ENCODE results near the gene IL17F. TPM values are rescaled to one million over a fixed set of nuclear protein-coding genes. Genes with fewer than 3 reads are reported as not detected.

The IL17F gene
- polyA plus RNA-seq, 1 donor (not counting 4 experiments of a cell fraction or from before 2014, with no cell fraction given) = not detected

DNA sequence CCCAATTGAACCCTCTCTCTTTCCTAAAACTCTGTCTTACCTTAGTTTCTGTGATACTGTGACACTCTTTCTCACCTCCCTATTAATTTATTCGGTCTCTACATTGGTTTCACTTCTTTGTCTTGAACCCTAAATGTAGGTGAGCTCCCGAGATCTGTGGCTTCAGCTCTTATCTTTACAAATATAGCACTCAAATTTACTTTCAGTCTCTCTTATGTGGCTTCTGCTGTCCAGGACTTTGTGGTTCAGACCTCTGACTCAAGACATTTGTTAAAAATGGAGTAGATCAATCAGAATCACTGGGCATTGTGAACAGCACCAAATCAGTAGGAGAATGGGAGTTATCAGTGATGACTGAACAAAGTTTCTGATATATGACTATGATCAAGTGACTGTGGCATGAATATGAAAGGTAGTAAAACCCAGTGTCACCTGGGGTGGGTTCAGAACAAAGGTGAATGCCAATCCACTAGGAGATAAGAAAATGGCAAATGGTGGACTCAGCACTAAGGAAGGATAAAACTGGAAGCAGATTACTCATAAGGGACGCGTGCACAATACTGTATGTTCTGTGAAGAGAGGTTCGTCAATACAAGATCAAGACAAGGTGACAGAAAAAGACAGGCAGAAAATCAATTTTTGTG, 27.2 kb downstream of the IL17F start:
- H3K27ac ChIP-seq (ENCODE audit: control insufficient read depth, insufficient read depth, low read length) = no peak overlapping the region
- H3K4me3 ChIP-seq (ENCODE audit: control insufficient read depth in 2 of 3, extremely low read depth in 1 of 3, insufficient read depth in 2 of 3, low read depth in 1 of 3, low read length in 3 of 3) = no peak overlapping the region
- no peaks in the 10 kb centered on the region for H3K4me1 ChIP-seq (ENCODE audit: control insufficient read depth, extremely low read depth, insufficient read depth, low read length)
- no peaks in the 10 kb centered on the region for H3K79me2 ChIP-seq (ENCODE audit: control insufficient read depth, insufficient read depth, low read length)
- FAIRE-seq (no peak), DNase-seq (ENCODE audit: low read depth, low spot score) (no peak)
- H3K9ac ChIP-seq (ENCODE audit: control insufficient read depth, extremely low read depth, insufficient read depth, low read length) = no peak overlapping the region
- H4K20me1 ChIP-seq (ENCODE audit: control insufficient read depth, extremely low read depth, insufficient read depth, low read length) = no peaks in the 10 kb centered on the region
- dilution Hi-C loops (cut with MboI; ENCODE audit: extremely low pct_ligation_motif_present, low sequenced_read_pairs) = no loop called here
- TF ChIP-seq EZH2 (IDR thresholded peaks at IDR 0.05; ENCODE audit: low read length) (no peak), CTCF (optimal IDR thresholded peaks at IDR 0.05 in 1 of 3, IDR thresholded peaks at IDR 0.05 in 1 of 3, conservative IDR thresholded peaks at IDR 0.05 in 1 of 3; ENCODE audit: extremely low read depth in 1 of 3, insufficient read depth in 2 of 3, low read length in 3 of 3) (no peak)
- H3K27me3 ChIP-seq (ENCODE audit: control insufficient read depth, extremely low read depth, insufficient read depth, low read length) = peaks cover 3% of the 10 kb centered on the region
- H2AFZ ChIP-seq (ENCODE audit: control insufficient read depth, low read length) = no peak overlapping the region
- H3K9me3 ChIP-seq (ENCODE audit: control insufficient read depth, low read depth, low read length) = no peaks in the 10 kb centered on the region
- H3K36me3 ChIP-seq (ENCODE audit: control insufficient read depth in 2 of 2, extremely low read depth in 1 of 2, insufficient read depth in 2 of 2, low read length in 2 of 2) = no peaks in the 10 kb centered on the region
- H3K9me1 ChIP-seq (ENCODE audit: control insufficient read depth, extremely low read depth, insufficient read depth, low read length) = no peaks in the 10 kb centered on the region
- no peak overlapping the region for H3K4me2 ChIP-seq (ENCODE audit: control insufficient read depth, extremely low read depth, insufficient read depth, low read depth, low read length)

GRCh38 chr6:52215787-52216186, 28.5 kb downstream of the IL17F start:
- H4K20me1 ChIP-seq (ENCODE audit: control insufficient read depth, extremely low read depth, insufficient read depth, low read length) = no peaks in the 10 kb centered on the region
- TF ChIP-seq CTCF (optimal IDR thresholded peaks at IDR 0.05 in 1 of 3, IDR thresholded peaks at IDR 0.05 in 1 of 3, conservative IDR thresholded peaks at IDR 0.05 in 1 of 3; ENCODE audit: extremely low read depth in 1 of 3, insufficient read depth in 2 of 3, low read length in 3 of 3) (no peak), EZH2 (IDR thresholded peaks at IDR 0.05; ENCODE audit: low read length) (no peak)
- no peaks in the 10 kb centered on the region for H3K79me2 ChIP-seq (ENCODE audit: control insufficient read depth, insufficient read depth, low read length)
- no peak overlapping the region for H2AFZ ChIP-seq (ENCODE audit: control insufficient read depth, low read length)
- no peak overlapping the region for H3K27ac ChIP-seq (ENCODE audit: control insufficient read depth, insufficient read depth, low read length)
- no peak for FAIRE-seq
- H3K27me3 ChIP-seq (ENCODE audit: control insufficient read depth, extremely low read depth, insufficient read depth, low read length) = no peaks in the 10 kb centered on the region
- no peaks in the 10 kb centered on the region for H3K9me3 ChIP-seq (ENCODE audit: control insufficient read depth, low read depth, low read length)
- no peak overlapping the region for H3K9ac ChIP-seq (ENCODE audit: control insufficient read depth, extremely low read depth, insufficient read depth, low read length)
- no peak overlapping the region for H3K4me2 ChIP-seq (ENCODE audit: control insufficient read depth, extremely low read depth, insufficient read depth, low read depth, low read length)
- H3K4me3 ChIP-seq (ENCODE audit: control insufficient read depth in 2 of 3, extremely low read depth in 1 of 3, insufficient read depth in 2 of 3, low read depth in 1 of 3, low read length in 3 of 3) = no peak overlapping the region
- no peaks in the 10 kb centered on the region for H3K9me1 ChIP-seq (ENCODE audit: control insufficient read depth, extremely low read depth, insufficient read depth, low read length)
- no peaks in the 10 kb centered on the region for H3K36me3 ChIP-seq (ENCODE audit: control insufficient read depth in 2 of 2, extremely low read depth in 1 of 2, insufficient read depth in 2 of 2, low read length in 2 of 2)
- no peak for DNase-seq (ENCODE audit: low read depth, low spot score)
- dilution Hi-C loops (cut with MboI; ENCODE audit: extremely low pct_ligation_motif_present, low sequenced_read_pairs) = no loop called here
- H3K4me1 ChIP-seq (ENCODE audit: control insufficient read depth, extremely low read depth, insufficient read depth, low read length) = no peaks in the 10 kb centered on the region
